Stimulated activated naive B cell treated with anti-CD40 and anti-IgM and Interleukin-4, amounts not matched to agents 10 μg/mL and 1 μg/mL and 100 μg/mL, for 72 hours (primary cell): Measurements from ENCODE around the gene ART1.
"Not testable (repeated sequence)": the region's sequence is repeated elsewhere in the genome, so short reads cannot be mapped to it uniquely, and the experiment has no call there.

Experiments
- ATAC-seq, 2 donors: fragments of 150-1000 bp; cut with Tn5 transposase; replicated peaks; 2 replicates each; pipeline ENCODE4 v1.10.0; 2021; ENCODE audit warnings: moderate library complexity in 1 of 2
- DNase-seq: peaks from one replicate; pipeline ENCODE4 v3.0.0; 2021
- H3K27ac Mint-ChIP-seq: one replicate; pipeline ENCODE4 v1.8.0; 2022; ENCODE audit warnings: mild to moderate bottlenecking, mixed read lengths
- H3K27me3 Mint-ChIP-seq, 2 donors: one replicate each; pipeline ENCODE4 v1.8.0; 2022; ENCODE audit warnings: mixed read lengths in 2 of 2
- H3K36me3 Mint-ChIP-seq, 2 donors: one replicate each; pipeline ENCODE4 v1.8.0; 2022; ENCODE audit warnings: mixed read lengths in 2 of 2, mild to moderate bottlenecking in 1 of 2
- H3K4me1 Mint-ChIP-seq, 2 donors: one replicate each; pipeline ENCODE4 v1.8.0; 2022; ENCODE audit warnings: mixed read lengths in 2 of 2, mild to moderate bottlenecking in 1 of 2
- H3K4me3 Mint-ChIP-seq, 2 donors: one replicate each; pipeline ENCODE4 v1.8.0; 2022; ENCODE audit warnings: mild to moderate bottlenecking in 2 of 2, mixed read lengths in 2 of 2, moderate library complexity in 1 of 2
- H3K9me3 Mint-ChIP-seq, 2 donors: one replicate each; pipeline ENCODE4 v1.8.0; 2022; ENCODE audit warnings: mixed read lengths in 2 of 2, mild to moderate bottlenecking in 1 of 2

Gene ART1

GRCh38 chr11:3644817-3645235 lies at the start of gene ART1:
ART1 (plus strand) TSS chr11:3645128; CDS start chr11:3659214, 14,086 bp downstream.
- no peak within 1 kb of the TSS for H3K27ac Mint-ChIP-seq
- peaks cover 55 to 73% of the 10 kb centered on the region in 2 donors for H3K27me3 Mint-ChIP-seq

GRCh38 chr11:3597743-3598142 lies 47.2 kb upstream of the ART1 start:
- not testable (repeated sequence) for ATAC-seq, H3K4me3 Mint-ChIP-seq, H3K9me3 Mint-ChIP-seq, H3K27ac Mint-ChIP-seq, H3K4me1 Mint-ChIP-seq, H3K36me3 Mint-ChIP-seq, DNase-seq, H3K27me3 Mint-ChIP-seq

More at GRCh38 chr11:3644817-3645235, at the start of gene ART1:
- peaks cover 5 to 12% of the 10 kb centered on the region in 2 donors for H3K4me1 Mint-ChIP-seq
- peaks cover 3 to 4% of the 10 kb centered on the region in 2 donors for H3K36me3 Mint-ChIP-seq
- no peak within 1 kb of the TSS for H3K4me3 Mint-ChIP-seq
- ATAC-seq: peak in 1 of 2 donors; percentile 31
- peaks cover 4% of the 10 kb centered on the region in 2 donors for H3K9me3 Mint-ChIP-seq
- DNase-seq: no peak

- ATAC-seq, H3K36me3 Mint-ChIP-seq, H3K4me1 Mint-ChIP-seq, H3K9me3 Mint-ChIP-seq, H3K27ac Mint-ChIP-seq, H3K27me3 Mint-ChIP-seq, DNase-seq, H3K4me3 Mint-ChIP-seq: not testable (repeated sequence)
Observed at GRCh38 chr11:3600201-3600600, 44.7 kb upstream of the ART1 start.

- peaks cover 3 to 5% of the 10 kb centered on the region in 2 donors for H3K27me3 Mint-ChIP-seq
- no peak overlapping the region for H3K4me3 Mint-ChIP-seq
- no peak for ATAC-seq
- H3K36me3 Mint-ChIP-seq: no peaks in the 10 kb centered on the region
- no peaks in the 10 kb centered on the region for H3K4me1 Mint-ChIP-seq
- H3K9me3 Mint-ChIP-seq: no peaks in the 10 kb centered on the region
- H3K27ac Mint-ChIP-seq: no peak overlapping the region
- no peak for DNase-seq
Observed at GRCh38 chr11:3604167-3604566, 40.8 kb upstream of the ART1 start.

GRCh38 chr11:3605283-3605662 lies 39.7 kb upstream of the ART1 start:
- Mint-ChIP-seq H3K36me3 (no peaks in the 10 kb centered on the region), H3K27me3 (peaks cover 0 to 5% of the 10 kb centered on the region in 2 donors), H3K9me3 (no peaks in the 10 kb centered on the region), H3K27ac (no peak overlapping the region), H3K4me3 (no peak overlapping the region), H3K4me1 (no peaks in the 10 kb centered on the region)
- ATAC-seq (no peak), DNase-seq (no peak)

- Mint-ChIP-seq H3K4me3 (no peak overlapping the region), H3K36me3 (no peaks in the 10 kb centered on the region), H3K27me3 (peaks cover 0 to 6% of the 10 kb centered on the region in 2 donors), H3K9me3 (no peaks in the 10 kb centered on the region), H3K27ac (no peak overlapping the region), H3K4me1 (no peaks in the 10 kb centered on the region)
- DNase-seq: no peak
- ATAC-seq: no peak
Observed at GRCh38 chr11:3605771-3606203, 39.1 kb upstream of the ART1 start.

GRCh38 chr11:3609416-3610265 lies 35.3 kb upstream of the ART1 start:
- no peak overlapping the region for H3K27ac Mint-ChIP-seq
- H3K9me3 Mint-ChIP-seq: no peaks in the 10 kb centered on the region
- no peak for ATAC-seq
- no peaks in the 10 kb centered on the region for H3K36me3 Mint-ChIP-seq
- no peak overlapping the region for H3K4me3 Mint-ChIP-seq
- H3K4me1 Mint-ChIP-seq: peaks cover 10 to 11% of the 10 kb centered on the region in 2 donors
- peaks cover 0 to 7% of the 10 kb centered on the region in 2 donors for H3K27me3 Mint-ChIP-seq
- no peak for DNase-seq

GRCh38 chr11:3610846-3611245 lies 34.1 kb upstream of the ART1 start:
- DNase-seq (no peak), ATAC-seq (no peak)
- Mint-ChIP-seq H3K27ac (no peak overlapping the region), H3K9me3 (no peaks in the 10 kb centered on the region), H3K36me3 (no peaks in the 10 kb centered on the region), H3K4me3 (no peak overlapping the region), H3K4me1 (peaks cover 14 to 22% of the 10 kb centered on the region in 2 donors), H3K27me3 (peaks cover 6 to 14% of the 10 kb centered on the region in 2 donors)

- Mint-ChIP-seq H3K27ac (no peak overlapping the region), H3K9me3 (no peaks in the 10 kb centered on the region), H3K27me3 (peaks cover 8 to 14% of the 10 kb centered on the region in 2 donors), H3K4me3 (no peak overlapping the region), H3K4me1 (peaks cover 14 to 22% of the 10 kb centered on the region in 2 donors), H3K36me3 (no peaks in the 10 kb centered on the region)
- ATAC-seq: no peak
- no peak for DNase-seq
Observed at GRCh38 chr11:3611976-3612678, 32.8 kb upstream of the ART1 start.

GRCh38 chr11:3613998-3614741 lies 30.8 kb upstream of the ART1 start:
- no peaks in the 10 kb centered on the region for H3K36me3 Mint-ChIP-seq
- H3K4me1 Mint-ChIP-seq: peaks cover 14 to 22% of the 10 kb centered on the region in 2 donors
- H3K27me3 Mint-ChIP-seq: peaks cover 13 to 14% of the 10 kb centered on the region in 2 donors
- H3K4me3 Mint-ChIP-seq: peak overlapping the region; percentile 65 to 77
- ATAC-seq (peak; percentile 54 to 66), DNase-seq (no peak)
- H3K27ac Mint-ChIP-seq: peak overlapping the region; percentile 81
- H3K9me3 Mint-ChIP-seq: no peaks in the 10 kb centered on the region

GRCh38 chr11:3614742-3615171 lies 30.2 kb upstream of the ART1 start:
- ATAC-seq: peak; percentile 99
- H3K27ac Mint-ChIP-seq: peak overlapping the region; percentile 81

GRCh38 chr11:3615998-3616397 lies 28.9 kb upstream of the ART1 start:
- Mint-ChIP-seq H3K27ac (no peak overlapping the region), H3K4me3 (no peak overlapping the region), H3K9me3 (no peaks in the 10 kb centered on the region), H3K27me3 (peaks cover 11 to 13% of the 10 kb centered on the region in 2 donors), H3K36me3 (no peaks in the 10 kb centered on the region), H3K4me1 (peaks cover 14 to 22% of the 10 kb centered on the region in 2 donors)
- DNase-seq (no peak), ATAC-seq (no peak)

More at GRCh38 chr11:3614742-3615171, 30.2 kb upstream of the ART1 start:
- Mint-ChIP-seq H3K9me3 (no peaks in the 10 kb centered on the region), H3K36me3 (no peaks in the 10 kb centered on the region), H3K4me3 (peak overlapping the region; percentile 65 to 77), H3K4me1 (peaks cover 14 to 22% of the 10 kb centered on the region in 2 donors), H3K27me3 (peaks cover 13 to 14% of the 10 kb centered on the region in 2 donors)
- DNase-seq: peak; percentile 63

GRCh38 chr11:3616721-3617460 lies 28.0 kb upstream of the ART1 start:
- Mint-ChIP-seq H3K27me3 (peaks cover 7 to 13% of the 10 kb centered on the region in 2 donors), H3K36me3 (no peaks in the 10 kb centered on the region), H3K9me3 (no peaks in the 10 kb centered on the region), H3K4me1 (peaks cover 14 to 22% of the 10 kb centered on the region in 2 donors), H3K27ac (no peak overlapping the region), H3K4me3 (no peak overlapping the region)
- no peak for DNase-seq
- ATAC-seq: no peak
